DOHH2 (cell line): ENCODE data around the gene TUBE1.
"Not testable (repeated sequence)": the region's sequence is repeated elsewhere in the genome, so short reads cannot be mapped to it uniquely, and the experiment has no call there.

Experiments
- H3F3A ChIP-seq: fragments of 200-600 bp; sonication (generic), shearing (Covaris generic); 2 replicates; pipeline ENCODE4 v1.6.0; 2016; ENCODE audit warnings: antibody characterized with exemption, mild to moderate bottlenecking; ENCODE audit not compliant: control insufficient read depth, insufficient read depth
- H3K27ac ChIP-seq: fragments of 200-600 bp; sonication (generic); 2 replicates; pipeline ENCODE4 v1.5.1; 2014; ENCODE audit warnings: low read depth, mild to moderate bottlenecking, low read length, moderate library complexity
- H3K27me3 ChIP-seq: fragments of 200-600 bp; sonication (generic); 2 replicates; pipeline ENCODE4 v1.6.1; 2014; ENCODE audit warnings: mild to moderate bottlenecking, low read length, mixed read lengths; ENCODE audit not compliant: control insufficient read depth
- H3K36me3 ChIP-seq: fragments of 200-600 bp; sonication (generic); 2 replicates; pipeline ENCODE4 v1.6.1; 2014; ENCODE audit warnings: mild to moderate bottlenecking, low read length, moderate library complexity, mixed read lengths; ENCODE audit not compliant: control insufficient read depth
- H3K4me1 ChIP-seq: fragments of 200-600 bp; sonication (generic); 2 replicates; pipeline ENCODE4 v1.6.1; 2014; ENCODE audit warnings: mild to moderate bottlenecking, low read length, mixed read lengths; ENCODE audit not compliant: control insufficient read depth
- H3K4me2 ChIP-seq: fragments of 200-600 bp; sonication (generic); 2 replicates; pipeline ENCODE4 v1.6.0; 2014; ENCODE audit warnings: mild to moderate bottlenecking, low read length, moderate library complexity
- H3K4me3 ChIP-seq: fragments of 200-600 bp; sonication (generic); 2 replicates; pipeline ENCODE4 v1.5.1; 2014; ENCODE audit warnings: mild to moderate bottlenecking, low read length, mixed read lengths
- H3K79me2 ChIP-seq: fragments of 200-600 bp; sonication (generic); 2 replicates; pipeline ENCODE4 v1.6.1; 2014; ENCODE audit warnings: mild to moderate bottlenecking, low read length, mixed read lengths; ENCODE audit not compliant: control insufficient read depth
- H3K9me2 ChIP-seq: fragments of 200-600 bp; sonication (generic); replicated peaks from 2 replicates; pipeline ENCODE4 v1.6.1; 2014; ENCODE audit warnings: mild to moderate bottlenecking, low read length, mixed read lengths; ENCODE audit not compliant: control insufficient read depth
- H3K9me3 ChIP-seq: fragments of 200-600 bp; sonication (generic); 2 replicates; pipeline ENCODE4 v1.6.1; 2014; ENCODE audit warnings: antibody characterized with exemption, low read length, mixed read lengths; ENCODE audit not compliant: control insufficient read depth, insufficient read depth
- H4K20me1 ChIP-seq: fragments of 200-600 bp; sonication (generic); 2 replicates; pipeline ENCODE4 v1.6.0; 2014; ENCODE audit warnings: low read depth, mild to moderate bottlenecking, antibody characterized with exemption, low read length, moderate library complexity; ENCODE audit not compliant: control insufficient read depth, insufficient read depth
- EZH2phosphoT487 ChIP-seq: fragments of 200-600 bp; sonication (generic); IDR thresholded peaks from 2 replicates; pipeline ENCODE4 v1.6.1; 2017; ENCODE audit warnings: borderline replicate concordance, mild to moderate bottlenecking, antibody characterized with exemption, low read length, moderate library complexity, mixed read lengths
- TF ChIP-seq, protein P1 (sequence below): fragments of 200-600 bp; sonication (generic); IDR thresholded peaks from one replicate; pipeline ENCODE4 v1.5.1; 2014; ENCODE audit warnings: antibody characterized with exemption, mild to moderate bottlenecking, low read depth, low read length; ENCODE audit not compliant: poor library complexity, severe bottlenecking

TUBE1 gene

GRCh38 chr6:112049026-112049799 lies 38.1 kb downstream of the TUBE1 start:
- Histone ChIP-seq H3K27me3 (0 out of 2 replicates have a peak, but pooled peaks cover 4% of the 10 kb centered on the region), H3K27ac (no peak overlapping the region), H3K36me3 (no peaks in the 10 kb centered on the region), H3K4me2 (no peak overlapping the region), H3K9me3 (no peaks in the 10 kb centered on the region), H3K79me2 (no peaks in the 10 kb centered on the region), H3K4me1 (no peaks in the 10 kb centered on the region), H3K9me2 (no peaks in the 10 kb centered on the region), H3F3A (no peaks in the 10 kb centered on the region), H3K4me3 (no peak overlapping the region), H4K20me1 (no peaks in the 10 kb centered on the region)
- TF ChIP-seq EZH2phosphoT487, result no peak
- TF ChIP-seq, protein P1, sequence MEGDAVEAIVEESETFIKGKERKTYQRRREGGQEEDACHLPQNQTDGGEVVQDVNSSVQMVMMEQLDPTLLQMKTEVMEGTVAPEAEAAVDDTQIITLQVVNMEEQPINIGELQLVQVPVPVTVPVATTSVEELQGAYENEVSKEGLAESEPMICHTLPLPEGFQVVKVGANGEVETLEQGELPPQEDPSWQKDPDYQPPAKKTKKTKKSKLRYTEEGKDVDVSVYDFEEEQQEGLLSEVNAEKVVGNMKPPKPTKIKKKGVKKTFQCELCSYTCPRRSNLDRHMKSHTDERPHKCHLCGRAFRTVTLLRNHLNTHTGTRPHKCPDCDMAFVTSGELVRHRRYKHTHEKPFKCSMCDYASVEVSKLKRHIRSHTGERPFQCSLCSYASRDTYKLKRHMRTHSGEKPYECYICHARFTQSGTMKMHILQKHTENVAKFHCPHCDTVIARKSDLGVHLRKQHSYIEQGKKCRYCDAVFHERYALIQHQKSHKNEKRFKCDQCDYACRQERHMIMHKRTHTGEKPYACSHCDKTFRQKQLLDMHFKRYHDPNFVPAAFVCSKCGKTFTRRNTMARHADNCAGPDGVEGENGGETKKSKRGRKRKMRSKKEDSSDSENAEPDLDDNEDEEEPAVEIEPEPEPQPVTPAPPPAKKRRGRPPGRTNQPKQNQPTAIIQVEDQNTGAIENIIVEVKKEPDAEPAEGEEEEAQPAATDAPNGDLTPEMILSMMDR, result no peak

GRCh38 chr6:112047523-112047922 lies 39.8 kb downstream of the TUBE1 start:
- H3K9me2 ChIP-seq, H3K27me3 ChIP-seq, H3K4me3 ChIP-seq, H3K36me3 ChIP-seq, H3K27ac ChIP-seq, H4K20me1 ChIP-seq, H3F3A ChIP-seq, H3K79me2 ChIP-seq, H3K4me1 ChIP-seq, H3K4me2 ChIP-seq, H3K9me3 ChIP-seq: not testable (repeated sequence)

DNA sequence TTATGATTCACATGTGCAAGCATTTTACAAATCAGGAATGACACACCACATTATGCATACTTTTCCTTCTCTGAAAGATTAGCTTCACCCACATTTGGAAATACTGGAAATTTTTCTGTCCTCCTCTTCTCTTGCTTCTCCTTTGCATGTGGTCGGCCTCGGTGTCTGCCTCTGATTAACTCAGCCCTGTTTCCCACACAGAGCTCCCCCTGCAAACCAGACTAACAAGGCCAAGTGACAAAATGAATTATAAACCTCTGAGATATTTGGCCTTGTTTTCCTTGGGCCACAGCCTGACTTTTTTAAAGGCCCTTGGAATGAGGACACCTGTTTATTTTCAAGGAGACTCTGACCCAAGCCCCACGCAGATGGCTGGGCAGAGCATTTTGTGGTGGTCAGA lies 42.4 kb downstream of the TUBE1 start:
- no peak overlapping the region for H3K27ac ChIP-seq

DNA sequence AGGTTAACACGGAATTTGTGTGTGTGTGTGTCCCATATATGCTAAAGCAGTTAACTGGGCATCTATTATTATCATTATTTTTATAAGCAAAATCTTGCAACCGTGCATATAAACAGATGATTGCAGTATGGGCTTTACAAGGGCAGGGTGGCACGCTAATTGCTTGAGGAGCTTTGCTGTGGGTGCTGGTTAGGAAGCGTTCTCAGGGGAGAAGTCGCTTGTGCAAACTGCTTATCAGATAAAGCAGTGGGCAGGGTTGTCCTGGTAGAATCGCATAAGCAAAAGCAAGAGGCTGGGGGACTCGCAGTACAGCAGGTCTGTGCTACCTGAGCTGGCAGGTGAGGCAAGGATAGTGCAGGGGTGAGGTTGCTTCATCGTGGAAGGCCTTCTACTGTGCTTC lies 43.1 kb downstream of the TUBE1 start:
- TF ChIP-seq, protein P1, result no peak
- TF ChIP-seq EZH2phosphoT487, result no peak
- H3K4me2 ChIP-seq, result no peak overlapping the region
- H3K36me3 ChIP-seq, result no peaks in the 10 kb centered on the region
- H4K20me1 ChIP-seq, result no peaks in the 10 kb centered on the region
- no peaks in the 10 kb centered on the region for H3K9me2 ChIP-seq
- no peaks in the 10 kb centered on the region for H3K9me3 ChIP-seq
- H3K27me3 ChIP-seq, result no peaks in the 10 kb centered on the region
- no peak overlapping the region for H3K27ac ChIP-seq
- H3F3A ChIP-seq, result no peaks in the 10 kb centered on the region; the same call in 1 of the 2 replicates
- H3K4me3 ChIP-seq, result no peak overlapping the region
- H3K79me2 ChIP-seq, result no peaks in the 10 kb centered on the region
- H3K4me1 ChIP-seq, result peaks cover 6% of the 10 kb centered on the region

More for the DNA sequence above, 42.4 kb downstream of the TUBE1 start:
- Histone ChIP-seq H3K79me2 (no peaks in the 10 kb centered on the region), H3K36me3 (no peaks in the 10 kb centered on the region), H3K27me3 (0 out of 2 replicates have a peak, but pooled peaks cover under 1% of the 10 kb centered on the region), H4K20me1 (no peaks in the 10 kb centered on the region), H3F3A (no peaks in the 10 kb centered on the region; the same call in 1 of the 2 replicates), H3K9me2 (no peaks in the 10 kb centered on the region), H3K4me2 (no peak overlapping the region), H3K4me3 (no peak overlapping the region), H3K9me3 (no peaks in the 10 kb centered on the region), H3K4me1 (peaks cover 6% of the 10 kb centered on the region)
- TF ChIP-seq, protein P1, result no peak
- no peak for TF ChIP-seq EZH2phosphoT487
